H9 (cell line): Measurements from ENCODE around the gene CDK5R1. TPM values are rescaled to one million over a fixed set of nuclear protein-coding genes. Genes with fewer than 3 reads are reported as not detected.

Experiments used
- DNase-seq: peaks from one replicate; pipeline ENCODE4 v3.0.0-alpha.2; 2017
- H2AFZ ChIP-seq: one replicate; pipeline ENCODE4 v1.6.1; 2013; ENCODE audit warnings: mild to moderate bottlenecking, low read length, control low read depth, moderate library complexity
- H2AK5ac ChIP-seq: 2 replicates; pipeline ENCODE4 v1.6.1; 2013; ENCODE audit warnings: low read length, control low read depth, mixed read lengths; ENCODE audit not compliant: insufficient read length
- H2BK120ac ChIP-seq: one replicate; pipeline ENCODE4 v1.6.1; 2013; ENCODE audit warnings: low read depth, mild to moderate bottlenecking, low read length, control low read depth, inconsistent platforms; ENCODE audit not compliant: poor library complexity, severe bottlenecking
- H2BK12ac ChIP-seq: 2 replicates; pipeline ENCODE4 v1.6.1; 2013; ENCODE audit warnings: low read length, control low read depth, mixed read lengths, low read depth; ENCODE audit not compliant: insufficient read length
- H2BK15ac ChIP-seq: 2 replicates; pipeline ENCODE4 v1.6.1; 2013; ENCODE audit warnings: low read depth, low read length, control low read depth
- H2BK20ac ChIP-seq: one replicate; pipeline ENCODE4 v1.6.1; 2013; ENCODE audit warnings: low read depth, mild to moderate bottlenecking, low read length, control low read depth, inconsistent platforms; ENCODE audit not compliant: poor library complexity, severe bottlenecking
- H2BK5ac ChIP-seq: 2 replicates; pipeline ENCODE4 v1.6.1; 2013; ENCODE audit warnings: low read length, control low read depth, mixed read lengths; ENCODE audit not compliant: insufficient read length
- H3K14ac ChIP-seq: 2 replicates; pipeline ENCODE4 v1.6.1; 2013; ENCODE audit warnings: low read length, control low read depth; ENCODE audit not compliant: insufficient read depth
- H3K18ac ChIP-seq: 2 replicates; pipeline ENCODE4 v1.6.1; 2013; ENCODE audit warnings: low read depth, mild to moderate bottlenecking, mixed read lengths, low read length, control low read depth; ENCODE audit not compliant: insufficient read length
- H3K23ac ChIP-seq: 2 replicates; pipeline ENCODE4 v1.6.1; 2013; ENCODE audit warnings: low read length, control low read depth, mixed read lengths, low read depth; ENCODE audit not compliant: insufficient read length
- H3K23me2 ChIP-seq: 2 replicates; pipeline ENCODE4 v1.6.1; 2013; ENCODE audit warnings: low read depth, mild to moderate bottlenecking, mixed read lengths, low read length, control low read depth; ENCODE audit not compliant: insufficient read length, poor library complexity, severe bottlenecking
- H3K27ac ChIP-seq: 2 replicates; pipeline ENCODE4 v1.5.1; 2013; ENCODE audit warnings: low read length, control low read depth, mixed read lengths, low read depth; ENCODE audit not compliant: insufficient read length
- H3K27me3 ChIP-seq: 2 replicates; pipeline ENCODE4 v1.6.1; 2013; ENCODE audit warnings: low read length, control low read depth, inconsistent platforms; ENCODE audit not compliant: insufficient read depth
- H3K4ac ChIP-seq: 2 replicates; pipeline ENCODE4 v1.6.1; 2013; ENCODE audit warnings: low read depth, mild to moderate bottlenecking, control low read depth, inconsistent platforms, low read length, moderate library complexity
- H3K4me1 ChIP-seq: 2 replicates; pipeline ENCODE4 v1.6.1; 2013; ENCODE audit warnings: low read length, control low read depth, inconsistent platforms; ENCODE audit not compliant: insufficient read depth
- H3K4me2 ChIP-seq: 2 replicates; pipeline ENCODE4 v1.6.1; 2013; ENCODE audit warnings: low read length, control low read depth, mixed read lengths; ENCODE audit not compliant: insufficient read length, insufficient read depth
- H3K56ac ChIP-seq: 2 replicates; pipeline ENCODE4 v1.6.1; 2013; ENCODE audit warnings: low read depth, mild to moderate bottlenecking, mixed read lengths, low read length, control low read depth; ENCODE audit not compliant: insufficient read length
- H3K79me1 ChIP-seq: 2 replicates; pipeline ENCODE4 v1.6.1; 2013; ENCODE audit warnings: low read depth, mild to moderate bottlenecking, moderate library complexity, low read length, control low read depth, inconsistent platforms; ENCODE audit not compliant: insufficient read depth, poor library complexity, severe bottlenecking
- H3K79me2 ChIP-seq: 2 replicates; pipeline ENCODE4 v1.6.1; 2013; ENCODE audit warnings: low read length, control low read depth, inconsistent platforms; ENCODE audit not compliant: insufficient read depth
- H3K9ac ChIP-seq: 2 replicates; pipeline ENCODE4 v1.6.1; 2013; ENCODE audit warnings: low read length, control low read depth, mixed read lengths; ENCODE audit not compliant: insufficient read length; ENCODE audit errors: extremely low read depth
- H3K9me3 ChIP-seq: one replicate; pipeline ENCODE4 v1.6.1; 2013; ENCODE audit warnings: low read depth, low read length, inconsistent platforms; ENCODE audit not compliant: control insufficient read depth
- H3T11ph ChIP-seq: one replicate; pipeline ENCODE4 v1.6.1; 2013; ENCODE audit warnings: mild to moderate bottlenecking, low read length, control low read depth, inconsistent platforms
- H4K20me1 ChIP-seq: one replicate; pipeline ENCODE4 v1.6.1; 2013; ENCODE audit not compliant: control insufficient read depth, insufficient read length, insufficient read depth
- H4K5ac ChIP-seq: 2 replicates; pipeline ENCODE4 v1.6.1; 2013; ENCODE audit warnings: low read depth, mild to moderate bottlenecking, mixed read lengths, low read length, control low read depth; ENCODE audit not compliant: insufficient read length
- H4K8ac ChIP-seq: replicated peaks from 2 replicates; pipeline ENCODE4 v1.6.1; 2013; ENCODE audit warnings: low read length, control low read depth, mixed read lengths, low read depth; ENCODE audit not compliant: insufficient read length
- H4K91ac ChIP-seq: 2 replicates; pipeline ENCODE4 v1.6.1; 2013; ENCODE audit warnings: low read depth, mild to moderate bottlenecking, moderate library complexity, mixed read lengths, low read length, control low read depth; ENCODE audit not compliant: insufficient read length
- H3K27ac Mint-ChIP-seq, 3 experiments: 2 replicates in 2 of 3; 3 replicates in 1 of 3; pipeline ENCODE4 v1.8.0; 2020 to 2021; ENCODE audit warnings: mixed read lengths in 3 of 3, mild to moderate bottlenecking in 1 of 3, moderate library complexity in 1 of 3
- H3K27me3 Mint-ChIP-seq: 2 replicates; pipeline ENCODE4 v1.8.0; 2021; ENCODE audit warnings: low read depth, mild to moderate bottlenecking, moderate library complexity, mixed read lengths
- H3K36me3 Mint-ChIP-seq, 3 experiments: 2 replicates in 2 of 3; 3 replicates in 1 of 3; pipeline ENCODE4 v1.8.0; 2020 to 2021; ENCODE audit warnings: low read depth in 3 of 3, mixed read lengths in 3 of 3; ENCODE audit not compliant: insufficient read depth in 1 of 3
- H3K4me1 Mint-ChIP-seq, 2 experiments: 2 replicates each; pipeline ENCODE4 v1.8.0; 2020; ENCODE audit warnings: mixed read lengths in 2 of 2
- H3K4me3 Mint-ChIP-seq, 2 experiments: 2 replicates in 1 of 2; 3 replicates in 1 of 2; pipeline ENCODE4 v1.8.0; 2020 to 2021; ENCODE audit warnings: mild to moderate bottlenecking in 2 of 2, mixed read lengths in 2 of 2, moderate library complexity in 1 of 2
- H3K9me3 Mint-ChIP-seq, 2 experiments: 2 replicates in 1 of 2; 3 replicates in 1 of 2; pipeline ENCODE4 v1.8.0; 2020; ENCODE audit warnings: mild to moderate bottlenecking in 2 of 2, mixed read lengths in 2 of 2, moderate library complexity in 1 of 2
- WGBS: extraction: QIAGEN DNeasy Blood & Tissue Kit; methylation state at CpG from one replicate; pipeline ENCODE4 v1.1.7; 2013; ENCODE audit warnings: missing lambda C conversion rate, low lambda C conversion rate, mixed read lengths; ENCODE audit not compliant: insufficient read length; ENCODE audit errors: extremely low coverage; 5-methylcytosine and 5-hydroxymethylcytosine counted together
- total RNA-seq: library from RNA; stranded (reverse); gene quantifications from 2 replicates; pipeline ENCODE4 v1.2.1, GENCODE V29; 2021
- TF ChIP-seq, protein P1 (sequence below): fragments of 200-600 bp; sonication (generic); conservative IDR thresholded peaks from 3 replicates; pipeline ENCODE4 v1.8.0; 2021; ENCODE audit warnings: antibody characterized with exemption, mild to moderate bottlenecking

CDK5R1 gene
- total RNA-seq, 1 experiment from 2014 or later, result 11.4 TPM

DNA sequence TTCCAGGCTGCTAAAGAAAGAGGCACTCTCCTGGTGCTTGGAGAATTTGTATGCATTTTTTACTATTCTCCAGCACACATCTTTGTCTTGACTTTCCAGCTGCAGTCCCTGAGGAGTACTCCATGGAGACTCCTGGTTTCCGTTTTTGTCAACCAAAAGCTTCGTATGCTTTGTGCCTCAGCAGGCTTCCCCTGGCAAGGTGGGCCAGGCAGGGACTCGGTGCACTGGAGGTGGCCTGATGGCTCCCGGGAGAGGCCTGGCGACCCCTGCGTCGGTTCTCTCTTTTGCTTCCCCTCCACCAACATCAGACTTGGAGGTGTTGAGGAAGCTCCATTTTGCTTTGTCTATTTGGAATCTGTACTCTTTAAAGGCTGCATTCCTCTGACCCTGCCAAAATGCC lies 23.7 kb downstream of the CDK5R1 start:
- no peaks in the 10 kb centered on the region for H3K36me3 Mint-ChIP-seq

More for the DNA sequence above, 23.7 kb downstream of the CDK5R1 start:
- H3K4me2 ChIP-seq, result no peak overlapping the region
- H3T11ph ChIP-seq, result no peak overlapping the region
- H3K9ac ChIP-seq, result no peak overlapping the region
- H3K56ac ChIP-seq, result no peak overlapping the region
- DNase-seq, result no peak
- TF ChIP-seq, protein P1, sequence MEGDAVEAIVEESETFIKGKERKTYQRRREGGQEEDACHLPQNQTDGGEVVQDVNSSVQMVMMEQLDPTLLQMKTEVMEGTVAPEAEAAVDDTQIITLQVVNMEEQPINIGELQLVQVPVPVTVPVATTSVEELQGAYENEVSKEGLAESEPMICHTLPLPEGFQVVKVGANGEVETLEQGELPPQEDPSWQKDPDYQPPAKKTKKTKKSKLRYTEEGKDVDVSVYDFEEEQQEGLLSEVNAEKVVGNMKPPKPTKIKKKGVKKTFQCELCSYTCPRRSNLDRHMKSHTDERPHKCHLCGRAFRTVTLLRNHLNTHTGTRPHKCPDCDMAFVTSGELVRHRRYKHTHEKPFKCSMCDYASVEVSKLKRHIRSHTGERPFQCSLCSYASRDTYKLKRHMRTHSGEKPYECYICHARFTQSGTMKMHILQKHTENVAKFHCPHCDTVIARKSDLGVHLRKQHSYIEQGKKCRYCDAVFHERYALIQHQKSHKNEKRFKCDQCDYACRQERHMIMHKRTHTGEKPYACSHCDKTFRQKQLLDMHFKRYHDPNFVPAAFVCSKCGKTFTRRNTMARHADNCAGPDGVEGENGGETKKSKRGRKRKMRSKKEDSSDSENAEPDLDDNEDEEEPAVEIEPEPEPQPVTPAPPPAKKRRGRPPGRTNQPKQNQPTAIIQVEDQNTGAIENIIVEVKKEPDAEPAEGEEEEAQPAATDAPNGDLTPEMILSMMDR, result no peak
- no peak overlapping the region for H3K27ac ChIP-seq
- no peak overlapping the region for H4K5ac ChIP-seq
- H2BK5ac ChIP-seq, result no peak overlapping the region
- Mint-ChIP-seq H3K9me3 (no peaks in the 10 kb centered on the region), H3K4me1 (peaks cover 9 to 18% of the 10 kb centered on the region in 2 experiments), H3K27ac (0 out of 7 replicates have a peak overlapping the region, but pooled peaks of 1 of the 3 experiments have one; percentile 24), H3K4me3 (no peak overlapping the region), H3K27me3 (no peaks in the 10 kb centered on the region)
- no peak overlapping the region for H3K14ac ChIP-seq
- H2BK12ac ChIP-seq, result no peak overlapping the region
- H4K20me1 ChIP-seq, result no peaks in the 10 kb centered on the region
- no peak overlapping the region for H2BK20ac ChIP-seq
- H4K8ac ChIP-seq, result no peak overlapping the region
- H2AFZ ChIP-seq, result no peak overlapping the region
- WGBS, result no CpG with 5 or more reads among the region's 7 CpGs
- H3K9me3 ChIP-seq, result no peaks in the 10 kb centered on the region
- H3K23ac ChIP-seq, result no peak overlapping the region
- no peaks in the 10 kb centered on the region for H3K79me1 ChIP-seq
- no peaks in the 10 kb centered on the region for H3K79me2 ChIP-seq
- no peak overlapping the region for H2BK15ac ChIP-seq
- no peaks in the 10 kb centered on the region for H3K27me3 ChIP-seq
- no peak overlapping the region for H2BK120ac ChIP-seq
- no peak overlapping the region for H3K4ac ChIP-seq
- H2AK5ac ChIP-seq, result no peak overlapping the region
- H3K18ac ChIP-seq, result no peak overlapping the region
- H3K23me2 ChIP-seq, result no peaks in the 10 kb centered on the region
- no peaks in the 10 kb centered on the region for H3K4me1 ChIP-seq
- H4K91ac ChIP-seq, result no peak overlapping the region
